ENCODE measurements around the gene GIPR. TPM values are rescaled to one million over a fixed set of nuclear protein-coding genes. Genes with fewer than 3 reads are reported as not detected.

GIPR gene
- total and polyA plus RNA-seq, 2 of the 13 experiments (the other 11 are each of a cell fraction or from before 2014, with no cell fraction given), result 0.15 to 1.2 TPM

DNA sequence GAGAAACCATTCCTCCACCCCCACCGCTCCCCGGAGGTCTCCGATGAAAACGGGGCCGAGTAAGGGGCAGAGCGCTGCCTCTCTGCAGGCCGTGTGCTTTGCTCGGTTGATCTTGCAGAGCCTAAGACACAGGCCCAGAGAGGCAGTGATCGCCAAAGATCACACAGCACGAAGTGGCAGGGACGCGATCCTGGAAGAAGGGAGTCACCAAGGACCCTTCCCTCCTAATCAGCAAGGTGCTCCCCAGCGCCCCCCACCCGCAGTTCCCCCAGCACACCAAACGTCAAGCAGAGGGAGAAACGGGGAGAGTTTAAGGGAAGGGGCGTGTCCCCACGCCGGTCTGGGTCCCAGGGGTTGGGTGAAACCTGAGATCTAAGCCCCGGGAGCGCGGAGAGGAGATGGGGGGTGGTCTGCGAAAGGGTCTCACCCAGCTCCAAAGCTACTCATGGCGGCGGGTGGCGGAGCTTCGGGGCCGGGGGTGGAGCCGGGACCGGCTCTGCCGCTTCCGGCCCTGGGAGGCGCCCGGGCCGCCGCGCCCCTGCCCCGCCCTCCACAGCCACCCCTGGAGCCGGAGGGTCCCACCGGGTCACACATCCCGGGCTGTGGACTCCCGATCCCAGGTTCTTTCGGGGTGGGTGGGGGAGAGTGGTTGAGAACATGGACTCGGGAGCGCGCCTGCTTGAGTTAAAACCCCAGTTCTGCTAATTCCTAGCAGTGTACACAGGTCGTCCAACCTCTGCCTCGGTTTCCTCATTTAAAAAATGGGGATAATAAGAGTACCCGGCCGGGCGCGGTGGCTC is 28.9 kb upstream of the GIPR start, which contains the start of gene EML2 (continued):
- TF ChIP-seq XRCC5 (optimal IDR thresholded peaks at IDR 0.05; ENCODE audit: low read length) (peak; percentile 15), POGZ (CRISPR knock-in tag; IDR thresholded peaks at IDR 0.05) (no peak), GPN1 (CRISPR knock-in tag; IDR thresholded peaks at IDR 0.05; ENCODE audit: borderline replicate concordance) (no peak)

DNA sequence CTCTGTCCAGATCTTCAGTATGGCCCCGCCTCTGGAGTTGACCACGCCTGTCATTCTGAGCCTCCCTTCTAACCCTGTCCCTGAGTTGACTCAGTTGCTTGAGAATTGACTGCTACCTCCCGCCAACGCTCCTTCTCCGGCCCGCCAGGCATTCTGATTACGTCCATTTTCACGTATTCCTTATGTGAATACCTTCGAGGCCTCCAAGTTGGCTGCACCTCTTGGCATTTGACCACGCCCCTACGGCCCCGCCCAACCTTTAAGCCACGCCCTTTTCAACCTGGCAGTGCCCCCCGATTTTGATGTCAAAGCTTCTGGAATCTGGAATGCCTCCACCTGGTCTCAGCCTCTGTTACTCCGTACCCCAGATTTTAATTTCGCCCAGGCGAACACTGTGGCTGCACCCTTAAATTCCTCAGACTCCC is 27.2 kb upstream of the GIPR start:
- Histone ChIP-seq H3K4me3 (replicated peaks in 1 of 3; ENCODE audit: insufficient read depth in 1 of 3, low read depth in 2 of 3, low read length in 3 of 3) (peak overlapping the region in 2 of 3 experiments; percentile 26 to 63; a peak in 4 of 6 replicates), H3K27me3 (ENCODE audit: control insufficient read depth in 1 of 2, insufficient read depth in 2 of 2, low read length in 2 of 2) (peaks cover 0 to 9% of the 10 kb centered on the region in 2 experiments; a peak in 2 of 5 replicates), H3K27ac (ENCODE audit: extremely low read length, insufficient read depth, low read length) (no peak overlapping the region), H3K9me3 (ENCODE audit: low read length) (no peaks in the 10 kb centered on the region), H4K20me1 (ENCODE audit: insufficient read depth, low read length) (no peaks in the 10 kb centered on the region), H3K4me1 (ENCODE audit: insufficient read depth, low read length) (peaks cover 66% of the 10 kb centered on the region), H3K36me3 (replicated peaks in 1 of 2; ENCODE audit: control insufficient read depth in 1 of 2, insufficient read depth in 2 of 2, low read length in 2 of 2) (no peaks in the 10 kb centered on the region), H3K4me2 (ENCODE audit: low read depth, low read length) (peak overlapping the region; percentile 98), H3K79me2 (ENCODE audit: insufficient read depth, low read length) (no peaks in the 10 kb centered on the region), H2AFZ (ENCODE audit: low read length) (no peak overlapping the region), H3K9ac (ENCODE audit: insufficient read depth, low read depth, low read length) (no peak overlapping the region)
- FAIRE-seq, result no peak
- no TSS peak for BruUV-seq (replicated peaks)
- DNase-seq (ENCODE audit: low spot score), result peak; percentile 13
- intact Hi-C loops (cut with micrococcal nuclease; ENCODE audit: unreplicated experiment) (loop anchor here (5.0 kb wide), 1 partner anchor 144 kb away; the partner anchor contains the start of genes PPM1N and RTN2), in situ Hi-C loops (cut with HindIII; ENCODE audit: extremely low pct_ligation_motif_present, low pct_unique_long_range_greater_than_20kb) (loop anchor here (5.0 kb wide), 1 partner anchor 49 kb away; no protein-coding TSS in a partner anchor)
- 47% methylated on average over 17 of the region's 17 CpGs for WGBS (ENCODE audit: low lambda C conversion rate)
- ATAC-seq, result no peak
- CTCF ChIA-PET (ENCODE audit: low intra/inter-chr PET ratio, low total read pairs), result interaction anchor here (3.7 to 4.0 kb wide), 2 partner anchors 34 to 49 kb away, joined by 29 to 45 read pairs; no protein-coding TSS in a partner anchor
- POLR2A ChIA-PET, result interaction anchor here (0.7 to 5.9 kb wide), 16 partner anchors 9 to 76 kb away, joined by 3 to 56 read pairs (median 7); partner anchors contain the start of genes GIPR, OPA3 and QPCTL
- TF ChIP-seq SIN3A (IDR thresholded peaks at IDR 0.05; ENCODE audit: borderline replicate concordance, low read depth, low read length) (no peak), ZNF484 (CRISPR knock-in tag; IDR thresholded peaks at IDR 0.05; ENCODE audit: borderline replicate concordance, low read depth) (no peak), ZNF207 (IDR thresholded peaks at IDR 0.05; ENCODE audit: borderline replicate concordance) (no peak), KLF16 (CRISPR knock-in tag; IDR thresholded peaks at IDR 0.05) (peak in 1 of 2 experiments; percentile 14; a peak in 1 of 4 replicates), ZNF746 (CRISPR knock-in tag; IDR thresholded peaks at IDR 0.05) (no peak), MAF1 (CRISPR knock-in tag; IDR thresholded peaks at IDR 0.05; ENCODE audit: borderline replicate concordance) (no peak), FOXC1 (CRISPR knock-in tag; IDR thresholded peaks at IDR 0.05; ENCODE audit: borderline replicate concordance) (no peak), POLR2G (IDR thresholded peaks at IDR 0.05; ENCODE audit: low read depth, low read length) (no peak), ZNF253 (CRISPR knock-in tag; IDR thresholded peaks at IDR 0.05; ENCODE audit: borderline replicate concordance) (no peak)
- TF ChIP-seq, protein P1, sequence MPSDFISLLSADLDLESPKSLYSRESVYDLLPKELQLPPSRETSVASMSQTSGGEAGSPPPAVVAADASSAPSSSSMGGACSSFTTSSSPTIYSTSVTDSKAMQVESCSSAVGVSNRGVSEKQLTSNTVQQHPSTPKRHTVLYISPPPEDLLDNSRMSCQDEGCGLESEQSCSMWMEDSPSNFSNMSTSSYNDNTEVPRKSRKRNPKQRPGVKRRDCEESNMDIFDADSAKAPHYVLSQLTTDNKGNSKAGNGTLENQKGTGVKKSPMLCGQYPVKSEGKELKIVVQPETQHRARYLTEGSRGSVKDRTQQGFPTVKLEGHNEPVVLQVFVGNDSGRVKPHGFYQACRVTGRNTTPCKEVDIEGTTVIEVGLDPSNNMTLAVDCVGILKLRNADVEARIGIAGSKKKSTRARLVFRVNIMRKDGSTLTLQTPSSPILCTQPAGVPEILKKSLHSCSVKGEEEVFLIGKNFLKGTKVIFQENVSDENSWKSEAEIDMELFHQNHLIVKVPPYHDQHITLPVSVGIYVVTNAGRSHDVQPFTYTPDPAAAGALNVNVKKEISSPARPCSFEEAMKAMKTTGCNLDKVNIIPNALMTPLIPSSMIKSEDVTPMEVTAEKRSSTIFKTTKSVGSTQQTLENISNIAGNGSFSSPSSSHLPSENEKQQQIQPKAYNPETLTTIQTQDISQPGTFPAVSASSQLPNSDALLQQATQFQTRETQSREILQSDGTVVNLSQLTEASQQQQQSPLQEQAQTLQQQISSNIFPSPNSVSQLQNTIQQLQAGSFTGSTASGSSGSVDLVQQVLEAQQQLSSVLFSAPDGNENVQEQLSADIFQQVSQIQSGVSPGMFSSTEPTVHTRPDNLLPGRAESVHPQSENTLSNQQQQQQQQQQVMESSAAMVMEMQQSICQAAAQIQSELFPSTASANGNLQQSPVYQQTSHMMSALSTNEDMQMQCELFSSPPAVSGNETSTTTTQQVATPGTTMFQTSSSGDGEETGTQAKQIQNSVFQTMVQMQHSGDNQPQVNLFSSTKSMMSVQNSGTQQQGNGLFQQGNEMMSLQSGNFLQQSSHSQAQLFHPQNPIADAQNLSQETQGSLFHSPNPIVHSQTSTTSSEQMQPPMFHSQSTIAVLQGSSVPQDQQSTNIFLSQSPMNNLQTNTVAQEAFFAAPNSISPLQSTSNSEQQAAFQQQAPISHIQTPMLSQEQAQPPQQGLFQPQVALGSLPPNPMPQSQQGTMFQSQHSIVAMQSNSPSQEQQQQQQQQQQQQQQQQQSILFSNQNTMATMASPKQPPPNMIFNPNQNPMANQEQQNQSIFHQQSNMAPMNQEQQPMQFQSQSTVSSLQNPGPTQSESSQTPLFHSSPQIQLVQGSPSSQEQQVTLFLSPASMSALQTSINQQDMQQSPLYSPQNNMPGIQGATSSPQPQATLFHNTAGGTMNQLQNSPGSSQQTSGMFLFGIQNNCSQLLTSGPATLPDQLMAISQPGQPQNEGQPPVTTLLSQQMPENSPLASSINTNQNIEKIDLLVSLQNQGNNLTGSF (CRISPR knock-in tag; IDR thresholded peaks at IDR 0.05), result no peak
- TF ChIP-seq, protein P2, sequence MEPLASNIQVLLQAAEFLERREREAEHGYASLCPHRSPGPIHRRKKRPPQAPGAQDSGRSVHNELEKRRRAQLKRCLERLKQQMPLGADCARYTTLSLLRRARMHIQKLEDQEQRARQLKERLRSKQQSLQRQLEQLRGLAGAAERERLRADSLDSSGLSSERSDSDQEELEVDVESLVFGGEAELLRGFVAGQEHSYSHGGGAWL (CRISPR knock-in tag; IDR thresholded peaks at IDR 0.05), result no peak
- TF ChIP-seq, protein P3, sequence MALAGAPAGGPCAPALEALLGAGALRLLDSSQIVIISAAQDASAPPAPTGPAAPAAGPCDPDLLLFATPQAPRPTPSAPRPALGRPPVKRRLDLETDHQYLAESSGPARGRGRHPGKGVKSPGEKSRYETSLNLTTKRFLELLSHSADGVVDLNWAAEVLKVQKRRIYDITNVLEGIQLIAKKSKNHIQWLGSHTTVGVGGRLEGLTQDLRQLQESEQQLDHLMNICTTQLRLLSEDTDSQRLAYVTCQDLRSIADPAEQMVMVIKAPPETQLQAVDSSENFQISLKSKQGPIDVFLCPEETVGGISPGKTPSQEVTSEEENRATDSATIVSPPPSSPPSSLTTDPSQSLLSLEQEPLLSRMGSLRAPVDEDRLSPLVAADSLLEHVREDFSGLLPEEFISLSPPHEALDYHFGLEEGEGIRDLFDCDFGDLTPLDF (CRISPR knock-in tag; IDR thresholded peaks at IDR 0.05), result no peak
